GM19238 (cell line): ENCODE results near the gene SHROOM4.

ENCODE experiments used
- DNase-seq: peaks from one replicate; pipeline ENCODE4 v3.0.0; 2011; ENCODE audit warnings: low spot score; ENCODE audit not compliant: insufficient read length

SHROOM4 gene

GRCh38 chrX:50711907-50712306 is 102.1 kb downstream of the SHROOM4 start:
- no peak for DNase-seq

DNA sequence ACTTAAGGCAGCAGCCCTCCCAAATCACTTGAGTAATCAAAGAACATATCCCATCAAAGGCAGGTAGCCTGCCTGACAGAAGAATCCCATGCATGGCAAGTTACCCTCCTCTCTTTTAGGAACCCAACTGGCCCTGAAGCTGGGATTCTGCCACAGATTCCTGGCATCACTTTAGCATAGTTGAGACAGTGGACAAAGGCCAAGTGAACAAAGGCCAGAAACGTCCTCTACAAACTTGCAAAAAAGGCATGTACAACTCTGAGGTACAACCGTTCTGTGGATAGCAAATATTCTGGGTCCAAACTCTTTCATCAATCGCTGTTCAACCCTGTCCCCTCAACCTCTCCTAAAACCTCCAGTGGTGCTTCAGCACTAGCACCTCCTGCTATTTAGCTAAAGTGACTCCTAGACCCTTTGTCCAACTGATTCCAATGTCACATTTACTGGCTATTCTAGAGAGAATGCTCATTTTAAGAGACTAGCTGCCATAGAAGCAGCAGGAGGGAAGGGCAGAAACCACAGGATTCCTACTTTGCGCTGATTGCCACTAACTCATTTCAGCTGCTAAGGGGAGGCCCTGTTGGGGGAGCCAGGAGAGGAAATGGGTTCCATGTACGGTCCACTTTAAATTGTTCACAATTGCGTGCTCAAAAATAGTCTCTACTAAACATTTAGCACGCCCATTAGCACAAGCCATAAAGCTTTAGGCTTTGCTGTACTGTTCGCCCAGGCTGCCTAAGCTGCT is 105.9 kb downstream of the SHROOM4 start:
- no peak for DNase-seq

GRCh38 chrX:50707405-50707804 is 106.6 kb downstream of the SHROOM4 start:
- DNase-seq, result no peak

DNA sequence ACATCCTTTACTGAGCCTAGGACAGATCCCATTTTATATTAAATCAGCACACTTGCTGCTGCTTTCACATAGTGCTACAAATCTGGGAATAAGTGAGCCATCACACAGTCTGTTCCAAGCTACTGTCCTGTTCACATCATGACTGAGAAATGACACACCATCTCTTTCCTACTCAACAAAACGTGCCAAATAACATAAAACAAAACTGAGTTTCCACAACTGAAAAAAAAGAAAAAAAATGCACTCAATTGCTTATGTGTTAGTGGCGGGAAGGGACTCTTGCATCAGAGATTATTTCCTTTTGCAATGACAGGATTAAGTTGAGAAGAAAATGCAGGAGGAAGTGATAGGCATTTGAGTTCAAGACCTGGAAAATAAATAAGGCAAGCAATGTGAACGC is 109.0 kb downstream of the SHROOM4 start:
- DNase-seq, result no peak

DNA sequence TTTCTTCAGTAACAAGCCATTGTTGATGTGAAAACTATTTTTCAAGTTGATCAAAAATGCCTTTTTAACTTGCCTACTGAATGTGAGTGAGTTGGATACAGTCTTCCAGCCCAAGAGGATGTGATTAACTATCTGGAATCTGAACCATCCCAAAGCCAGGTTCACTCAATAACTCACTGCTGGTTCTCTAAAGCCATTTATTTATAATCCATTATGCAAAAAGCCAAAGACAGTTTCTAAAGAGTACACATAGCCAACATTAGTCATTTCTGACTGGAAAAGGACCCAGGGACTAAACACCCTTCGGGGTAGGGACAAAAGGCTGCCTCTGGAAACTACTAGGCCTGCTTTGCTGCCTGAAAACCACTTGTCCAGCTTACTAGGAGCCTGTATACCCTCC is 109.6 kb downstream of the SHROOM4 start:
- no peak for DNase-seq

DNA sequence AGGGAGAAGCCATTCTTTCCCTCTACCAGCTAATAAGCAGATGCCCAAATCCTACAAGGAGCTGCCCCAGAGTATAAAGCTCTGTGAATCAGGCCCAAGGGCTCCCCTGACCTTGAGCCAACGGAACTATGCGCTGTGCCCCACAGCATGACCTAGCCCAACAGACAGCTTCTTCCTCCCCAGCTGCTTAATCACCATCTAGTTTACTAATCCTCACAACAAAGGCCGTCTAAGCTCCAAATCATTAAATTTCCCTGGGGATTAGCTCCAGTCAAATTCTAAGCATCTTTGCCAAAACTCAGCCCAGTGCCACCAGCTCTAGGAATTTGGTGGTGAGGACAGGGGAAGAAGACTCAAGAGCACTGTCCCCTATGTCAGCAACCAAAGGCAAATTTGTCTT is 113.1 kb downstream of the SHROOM4 start:
- no peak for DNase-seq

DNA sequence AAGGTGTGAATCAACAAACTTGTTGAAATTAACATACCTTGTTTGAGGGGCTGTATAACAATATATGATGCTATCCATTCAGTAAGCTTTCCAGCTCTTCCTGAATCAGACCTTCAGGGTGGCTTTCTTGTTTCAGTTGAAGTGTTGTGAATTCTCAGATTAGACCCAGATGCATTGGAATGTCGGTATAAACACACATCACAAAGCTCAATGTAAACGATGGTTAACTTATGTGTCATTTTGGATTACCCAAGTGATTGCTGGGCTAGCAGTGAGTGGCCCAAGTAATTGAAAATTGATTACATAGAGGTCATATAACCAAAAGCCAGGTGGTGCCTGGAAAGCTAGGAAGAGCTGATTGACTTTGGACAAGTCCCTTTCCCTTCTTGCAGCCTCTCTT is 115.0 kb downstream of the SHROOM4 start:
- DNase-seq, result no peak

- DNase-seq, result no peak
Observed at GRCh38 chrX:50697691-50698090, 116.3 kb downstream of the SHROOM4 start.

DNA sequence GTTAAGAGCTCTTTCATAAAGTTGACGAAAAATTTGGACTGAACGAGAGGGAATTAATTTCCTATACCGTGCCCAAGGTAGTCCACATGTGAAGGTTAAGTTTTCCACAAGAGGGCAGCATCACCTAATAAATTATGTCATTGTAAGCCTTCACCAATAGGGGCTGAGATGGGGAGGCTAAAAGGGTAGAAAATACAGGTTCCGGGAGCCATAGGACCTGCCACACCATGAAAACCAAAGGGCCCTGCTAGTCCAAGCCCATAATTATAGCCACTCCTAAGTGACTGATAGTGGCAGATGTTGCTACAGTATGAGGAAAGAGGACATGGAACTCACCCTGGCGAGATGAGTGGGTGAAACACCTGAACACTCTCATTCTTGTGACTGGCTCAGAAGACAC is 122.2 kb downstream of the SHROOM4 start:
- peak; percentile 17 for DNase-seq

DNA sequence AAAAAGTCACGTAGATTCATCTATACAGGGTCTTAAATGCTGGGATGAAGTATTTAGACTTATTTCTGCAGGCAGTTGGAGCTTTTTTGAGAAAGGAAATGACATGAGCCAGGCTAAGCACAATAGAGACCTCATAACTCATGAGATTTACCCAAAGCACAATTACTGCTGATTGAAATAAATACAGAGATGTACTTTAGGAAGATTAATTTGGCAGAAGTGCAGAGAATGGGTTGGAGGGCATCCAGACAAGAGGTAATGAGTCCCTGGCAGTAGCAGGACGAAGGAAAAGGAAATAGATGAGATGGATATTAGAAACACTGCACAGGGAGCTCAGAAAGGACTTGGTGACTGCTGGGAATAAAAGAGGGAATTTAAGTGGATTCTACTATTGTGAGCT is 129.1 kb downstream of the SHROOM4 start:
- DNase-seq, result no peak

GRCh38 chrX:50680990-50681389 is 133.0 kb downstream of the SHROOM4 start:
- no peak for DNase-seq

- DNase-seq, result no peak
Observed at GRCh38 chrX:50677789-50678188, 136.2 kb downstream of the SHROOM4 start.

- DNase-seq, result no peak
Observed at GRCh38 chrX:50671661-50672060, 142.3 kb downstream of the SHROOM4 start.

GRCh38 chrX:50668860-50669259 is 145.1 kb downstream of the SHROOM4 start:
- no peak for DNase-seq

GRCh38 chrX:50648156-50648555 is 165.8 kb downstream of the SHROOM4 start:
- DNase-seq, result no peak

DNA sequence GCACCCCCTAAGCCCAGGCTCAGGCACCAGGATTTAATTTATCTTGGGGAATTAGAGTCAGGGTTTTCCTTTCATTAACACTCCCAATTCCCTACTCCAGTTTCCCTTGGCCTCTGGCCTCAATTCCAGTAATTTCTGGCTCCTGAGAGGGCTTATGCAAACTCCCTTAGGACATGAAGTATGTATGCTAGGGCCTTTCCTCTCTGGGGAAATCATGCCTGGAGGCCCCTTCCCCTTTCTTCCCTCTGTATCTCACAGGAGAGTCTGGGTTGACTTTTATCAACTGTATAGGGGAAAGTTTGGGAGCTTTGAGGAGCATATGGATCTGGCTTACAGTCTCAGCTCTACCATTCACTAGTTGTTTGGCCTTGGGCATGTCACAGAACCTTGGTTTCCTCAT is 169.5 kb downstream of the SHROOM4 start:
- DNase-seq, result no peak

- no peak for DNase-seq
Observed at GRCh38 chrX:50643525-50644137, 170.4 kb downstream of the SHROOM4 start.

GRCh38 chrX:50638123-50638522 is 175.9 kb downstream of the SHROOM4 start:
- DNase-seq, result no peak

DNA sequence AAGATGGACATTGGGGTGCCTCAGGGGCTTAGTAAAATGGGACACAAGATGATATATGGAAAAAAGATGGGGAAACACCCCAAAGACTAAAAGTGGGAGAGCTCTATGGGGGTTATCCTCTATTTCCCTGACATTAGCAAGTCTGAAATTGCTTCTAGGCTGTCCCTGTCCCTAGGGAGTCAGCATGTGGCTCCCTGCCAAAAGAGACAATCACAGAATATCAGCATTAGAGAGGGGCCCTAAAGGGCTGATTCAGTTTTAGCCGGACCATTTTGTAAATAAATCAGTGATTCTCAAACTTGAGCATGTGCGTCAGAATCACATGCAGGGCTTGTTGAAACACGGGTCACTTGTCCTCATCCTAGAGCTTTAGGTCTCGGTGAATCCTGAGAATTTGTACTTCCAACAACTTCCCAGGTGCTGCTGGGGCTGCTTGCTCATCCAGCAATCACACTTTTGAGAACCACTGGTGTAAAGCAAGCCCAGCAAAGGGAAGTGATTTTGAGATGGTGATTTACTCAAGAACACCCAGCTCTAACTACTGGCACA is 178.1 kb downstream of the SHROOM4 start:
- no peak for DNase-seq

- DNase-seq, result no peak
Observed at GRCh38 chrX:50635162-50635561, 178.8 kb downstream of the SHROOM4 start.

- no peak for DNase-seq
Observed at GRCh38 chrX:50629774-50630173, 184.2 kb downstream of the SHROOM4 start.

GRCh38 chrX:50627696-50628095 is 186.3 kb downstream of the SHROOM4 start:
- no peak for DNase-seq

DNA sequence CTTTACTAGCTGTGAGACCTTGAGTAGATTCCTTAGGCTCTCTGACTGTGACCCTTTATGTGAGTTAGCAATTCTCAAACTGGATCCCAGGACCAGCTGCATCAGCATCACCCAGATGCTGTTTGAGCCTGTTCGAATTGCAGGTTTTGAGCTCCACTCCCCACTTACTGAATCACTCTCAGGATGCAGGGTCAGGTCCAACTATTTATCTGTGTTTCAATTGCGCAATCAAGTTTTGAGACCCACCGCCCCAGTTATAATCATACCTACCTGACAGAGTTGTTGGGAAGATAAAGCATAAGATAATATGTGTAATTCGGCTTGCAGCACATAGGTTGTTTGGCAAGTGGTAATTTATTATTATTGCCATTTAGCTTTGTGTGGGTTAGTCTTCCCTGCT is 187.6 kb downstream of the SHROOM4 start:
- DNase-seq, result no peak
